Panc1 (cell line): ENCODE data around the gene TMEM108. TPM values are rescaled to one million over a fixed set of nuclear protein-coding genes. Genes with fewer than 3 reads are reported as not detected.

ENCODE experiments used
- ATAC-seq: fragments of 200-7000 bp; cut with Tn5 transposase; 2 replicates; pipeline ENCODE4 v1.9.1; 2020; ENCODE audit warnings: mild to moderate bottlenecking, moderate library complexity
- BruUV-seq: library from RNA; stranded (reverse); fragments of 400-500 nt; replicated peaks from 2 replicates; lab custom pipeline; 2021; lab: Mats Ljungman, UMichigan
- CTCF ChIA-PET: fragments of 300-600 bp; sonication (Branson Sonifier 250); formaldehyde crosslinking; loops from one replicate; lab custom pipeline; 2022; ENCODE audit warnings: antibody characterized with exemption; lab: Charles Lee
- POLR2A ChIA-PET: fragments of 300-600 bp; sonication (Branson Sonifier 250); formaldehyde crosslinking; loops from one replicate; lab custom pipeline; 2022; ENCODE audit warnings: antibody characterized with exemption; lab: Charles Lee
- DNase-seq: peaks from one replicate; pipeline ENCODE4 v3.0.0-alpha.2; 2010; ENCODE audit warnings: low read depth, low spot score
- H3K27ac ChIP-seq: 2 replicates; pipeline ENCODE4 v1.5.1; 2011; ENCODE audit warnings: mild to moderate bottlenecking, low read length, inconsistent platforms
- H3K27me3 ChIP-seq: fragments of 200-500 bp; sonication (Bioruptor generic); 2 replicates; pipeline ENCODE4 v1.6.0; 2014; ENCODE audit warnings: low read length, inconsistent platforms; ENCODE audit not compliant: control insufficient read depth, insufficient read depth
- H3K36me3 ChIP-seq: fragments of 200-500 bp; sonication (Bioruptor generic); 2 replicates; pipeline ENCODE4 v1.5.1; 2014; ENCODE audit warnings: inconsistent platforms, mild to moderate bottlenecking, low read length, moderate library complexity; ENCODE audit not compliant: control insufficient read depth, insufficient read depth
- H3K4me1 ChIP-seq: 2 replicates; pipeline ENCODE4 v1.5.1; 2011; ENCODE audit warnings: inconsistent platforms, mild to moderate bottlenecking, low read length, moderate library complexity; ENCODE audit not compliant: control insufficient read depth, insufficient read depth
- H3K4me3 ChIP-seq, 2 experiments: 2 replicates each; pipeline ENCODE4 v1.5.1; 2011 to 2012; ENCODE audit warnings: low read depth in 2 of 2, low read length in 2 of 2, mild to moderate bottlenecking in 2 of 2, inconsistent platforms in 1 of 2, moderate library complexity in 1 of 2
- H3K9me3 ChIP-seq: fragments of 200-500 bp; sonication (Bioruptor generic); 2 replicates; pipeline ENCODE4 v1.5.1; 2014; ENCODE audit warnings: low read depth, mild to moderate bottlenecking, inconsistent platforms, low read length, moderate library complexity; ENCODE audit not compliant: control insufficient read depth, insufficient read depth
- CTCF ChIP-seq: fragments of 450-650 bp; IDR thresholded peaks from 2 replicates; pipeline ENCODE4 v1.5.1; 2017; ENCODE audit warnings: mild to moderate bottlenecking
- POLR2AphosphoS5 ChIP-seq: IDR thresholded peaks from 2 replicates; pipeline ENCODE4 v1.6.1; 2012; ENCODE audit warnings: mild to moderate bottlenecking, low read depth, low read length, moderate library complexity
- SIN3A ChIP-seq: IDR thresholded peaks from 2 replicates; pipeline ENCODE4 v1.6.1; 2012; ENCODE audit warnings: low read depth, mild to moderate bottlenecking, low read length, moderate library complexity, borderline replicate concordance; ENCODE audit not compliant: insufficient read depth
- TCF7L2 ChIP-seq: IDR thresholded peaks from 2 replicates; pipeline ENCODE4 v1.6.1; 2011; ENCODE audit warnings: mild to moderate bottlenecking, low read depth, low read length, inconsistent platforms
- in situ Hi-C: cut with HindIII; loops from 2 replicates; pipeline ENCODE4 v1.10.0; 2016; ENCODE audit warnings: low sequenced_read_pairs, low pct_unique_long_range_greater_than_20kb
- intact Hi-C: fragments of 100-400 bp; cut with micrococcal nuclease; formaldehyde crosslinking; loops from one replicate; pipeline ENCODE4 v1.10.0; 2022; ENCODE audit not compliant: unreplicated experiment
- total RNA-seq: library from RNA; stranded (reverse); gene quantifications from one replicate; pipeline ENCODE4 v1.2.1, GENCODE V29; 2021; ENCODE audit not compliant: unreplicated experiment
- TF ChIP-seq, protein P1 (sequence below), 2 experiments: IDR thresholded peaks; 2 replicates each; pipeline ENCODE4 v1.6.1; 2011 to 2012; ENCODE audit warnings: low read depth in 2 of 2, control low read depth in 1 of 2, low read length in 1 of 2, mild to moderate bottlenecking in 1 of 2, moderate library complexity in 1 of 2; ENCODE audit not compliant: insufficient read depth in 1 of 2

Gene TMEM108
- total RNA-seq, 1 experiment from 2014 or later, result 0.41 TPM

GRCh38 chr3:133023362-133023761 is 14.8 kb upstream of the TMEM108 start:
- CTCF ChIA-PET, result no interaction called here
- peaks cover 13% of the 10 kb centered on the region for H3K27me3 ChIP-seq
- ATAC-seq, result no peak
- H3K4me1 ChIP-seq, result no peaks in the 10 kb centered on the region
- in situ Hi-C loops (no loop called here), intact Hi-C loops (no loop called here)
- no peak overlapping the region for H3K4me3 ChIP-seq
- no peak overlapping the region for H3K27ac ChIP-seq
- H3K9me3 ChIP-seq, result no peaks in the 10 kb centered on the region
- DNase-seq, result no peak
- POLR2A ChIA-PET, result no interaction called here
- no peaks in the 10 kb centered on the region for H3K36me3 ChIP-seq
- BruUV-seq, result no TSS peak
- no peak for TF ChIP-seq TCF7L2
- TF ChIP-seq, protein P1, sequence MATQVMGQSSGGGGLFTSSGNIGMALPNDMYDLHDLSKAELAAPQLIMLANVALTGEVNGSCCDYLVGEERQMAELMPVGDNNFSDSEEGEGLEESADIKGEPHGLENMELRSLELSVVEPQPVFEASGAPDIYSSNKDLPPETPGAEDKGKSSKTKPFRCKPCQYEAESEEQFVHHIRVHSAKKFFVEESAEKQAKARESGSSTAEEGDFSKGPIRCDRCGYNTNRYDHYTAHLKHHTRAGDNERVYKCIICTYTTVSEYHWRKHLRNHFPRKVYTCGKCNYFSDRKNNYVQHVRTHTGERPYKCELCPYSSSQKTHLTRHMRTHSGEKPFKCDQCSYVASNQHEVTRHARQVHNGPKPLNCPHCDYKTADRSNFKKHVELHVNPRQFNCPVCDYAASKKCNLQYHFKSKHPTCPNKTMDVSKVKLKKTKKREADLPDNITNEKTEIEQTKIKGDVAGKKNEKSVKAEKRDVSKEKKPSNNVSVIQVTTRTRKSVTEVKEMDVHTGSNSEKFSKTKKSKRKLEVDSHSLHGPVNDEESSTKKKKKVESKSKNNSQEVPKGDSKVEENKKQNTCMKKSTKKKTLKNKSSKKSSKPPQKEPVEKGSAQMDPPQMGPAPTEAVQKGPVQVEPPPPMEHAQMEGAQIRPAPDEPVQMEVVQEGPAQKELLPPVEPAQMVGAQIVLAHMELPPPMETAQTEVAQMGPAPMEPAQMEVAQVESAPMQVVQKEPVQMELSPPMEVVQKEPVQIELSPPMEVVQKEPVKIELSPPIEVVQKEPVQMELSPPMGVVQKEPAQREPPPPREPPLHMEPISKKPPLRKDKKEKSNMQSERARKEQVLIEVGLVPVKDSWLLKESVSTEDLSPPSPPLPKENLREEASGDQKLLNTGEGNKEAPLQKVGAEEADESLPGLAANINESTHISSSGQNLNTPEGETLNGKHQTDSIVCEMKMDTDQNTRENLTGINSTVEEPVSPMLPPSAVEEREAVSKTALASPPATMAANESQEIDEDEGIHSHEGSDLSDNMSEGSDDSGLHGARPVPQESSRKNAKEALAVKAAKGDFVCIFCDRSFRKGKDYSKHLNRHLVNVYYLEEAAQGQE (IDR thresholded peaks at IDR 0.05; ENCODE audit: insufficient read depth in 1 of 2, low read depth in 2 of 2, low read length in 1 of 2), result no peak
- TF ChIP-seq CTCF, result no peak
- TF ChIP-seq POLR2AphosphoS5, result no peak
- no peak for TF ChIP-seq SIN3A

DNA sequence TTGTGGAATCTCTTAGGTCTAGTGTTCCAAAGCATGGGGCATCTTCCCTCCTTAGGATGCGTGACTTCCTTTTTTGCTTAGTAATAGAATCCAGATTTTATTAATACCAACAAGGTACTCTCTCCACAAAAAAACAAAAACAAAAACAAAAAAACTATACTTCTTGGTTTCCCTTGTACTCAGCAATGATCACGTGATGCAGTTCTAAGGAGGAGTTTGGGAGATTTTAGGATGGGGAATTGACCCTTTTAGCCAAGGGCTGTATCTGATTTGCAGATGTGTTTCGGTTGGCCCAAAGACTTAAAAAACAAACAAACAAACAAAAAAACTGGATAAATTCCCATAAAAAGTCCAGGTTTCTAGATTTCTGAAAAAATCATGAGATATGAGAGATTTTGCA is 12.6 kb upstream of the TMEM108 start:
- no peak for ATAC-seq
- DNase-seq, result no peak
- in situ Hi-C loops, result no loop called here
- intact Hi-C loops, result no loop called here
- Histone ChIP-seq H3K36me3 (no peaks in the 10 kb centered on the region), H3K27ac (no peak overlapping the region), H3K27me3 (peaks cover 23% of the 10 kb centered on the region), H3K9me3 (no peaks in the 10 kb centered on the region), H3K4me1 (no peaks in the 10 kb centered on the region), H3K4me3 (no peak overlapping the region)
- no TSS peak for BruUV-seq
- CTCF ChIA-PET, result no interaction called here
- TF ChIP-seq POLR2AphosphoS5 (no peak), CTCF (no peak), TCF7L2 (no peak), SIN3A (no peak)
- TF ChIP-seq, protein P1 (IDR thresholded peaks at IDR 0.05; ENCODE audit: insufficient read depth in 1 of 2, low read depth in 2 of 2, low read length in 1 of 2), result no peak
- POLR2A ChIA-PET, result no interaction called here
